GM12864 (cell line): ENCODE measurements around the gene RXRA.

Source experiments
- DNase-seq: peaks from one replicate; pipeline ENCODE4 v3.0.0-alpha.2; 2011; ENCODE audit warnings: low read depth
- H3K4me3 ChIP-seq: 2 replicates; pipeline ENCODE4 v1.5.1; 2011; ENCODE audit warnings: mild to moderate bottlenecking, low read depth, low read length, control low read depth
- TF ChIP-seq, protein P1 (sequence below): IDR thresholded peaks from 2 replicates; pipeline ENCODE4 v1.5.1; 2011; ENCODE audit warnings: low read depth, mild to moderate bottlenecking, moderate library complexity, low read length, control low read depth, inconsistent platforms; ENCODE audit errors: missing control alignments

RXRA gene

DNA sequence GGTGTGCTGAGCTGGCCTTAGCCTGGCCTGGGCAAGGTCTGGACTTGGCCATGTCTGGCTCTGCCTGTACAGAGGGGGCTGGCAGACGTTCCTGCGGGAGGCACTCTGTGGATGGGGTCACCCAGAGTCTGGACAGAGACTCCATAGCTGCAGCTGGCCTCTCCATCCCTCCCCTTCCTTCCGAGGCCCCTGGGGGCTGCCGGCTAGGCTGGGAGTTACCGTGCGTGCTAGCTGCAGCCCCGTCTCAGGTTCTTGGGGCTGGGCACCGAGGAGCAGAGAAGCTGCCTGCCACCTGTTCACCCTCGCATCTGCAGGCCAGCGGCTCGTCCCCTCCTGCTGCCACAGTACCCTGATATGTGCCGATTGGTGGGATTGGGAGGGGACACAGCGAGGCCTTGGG, 63.4 kb downstream of the RXRA start:
- DNase-seq, result no peak
- TF ChIP-seq, protein P1, sequence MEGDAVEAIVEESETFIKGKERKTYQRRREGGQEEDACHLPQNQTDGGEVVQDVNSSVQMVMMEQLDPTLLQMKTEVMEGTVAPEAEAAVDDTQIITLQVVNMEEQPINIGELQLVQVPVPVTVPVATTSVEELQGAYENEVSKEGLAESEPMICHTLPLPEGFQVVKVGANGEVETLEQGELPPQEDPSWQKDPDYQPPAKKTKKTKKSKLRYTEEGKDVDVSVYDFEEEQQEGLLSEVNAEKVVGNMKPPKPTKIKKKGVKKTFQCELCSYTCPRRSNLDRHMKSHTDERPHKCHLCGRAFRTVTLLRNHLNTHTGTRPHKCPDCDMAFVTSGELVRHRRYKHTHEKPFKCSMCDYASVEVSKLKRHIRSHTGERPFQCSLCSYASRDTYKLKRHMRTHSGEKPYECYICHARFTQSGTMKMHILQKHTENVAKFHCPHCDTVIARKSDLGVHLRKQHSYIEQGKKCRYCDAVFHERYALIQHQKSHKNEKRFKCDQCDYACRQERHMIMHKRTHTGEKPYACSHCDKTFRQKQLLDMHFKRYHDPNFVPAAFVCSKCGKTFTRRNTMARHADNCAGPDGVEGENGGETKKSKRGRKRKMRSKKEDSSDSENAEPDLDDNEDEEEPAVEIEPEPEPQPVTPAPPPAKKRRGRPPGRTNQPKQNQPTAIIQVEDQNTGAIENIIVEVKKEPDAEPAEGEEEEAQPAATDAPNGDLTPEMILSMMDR, result no peak
- H3K4me3 ChIP-seq, result no peak overlapping the region

GRCh38 chr9:134390537-134390936, 64.3 kb downstream of the RXRA start:
- DNase-seq, result peak; percentile 68
- peak overlapping the region; percentile 77 for H3K4me3 ChIP-seq
- TF ChIP-seq, protein P1, result no peak

DNA sequence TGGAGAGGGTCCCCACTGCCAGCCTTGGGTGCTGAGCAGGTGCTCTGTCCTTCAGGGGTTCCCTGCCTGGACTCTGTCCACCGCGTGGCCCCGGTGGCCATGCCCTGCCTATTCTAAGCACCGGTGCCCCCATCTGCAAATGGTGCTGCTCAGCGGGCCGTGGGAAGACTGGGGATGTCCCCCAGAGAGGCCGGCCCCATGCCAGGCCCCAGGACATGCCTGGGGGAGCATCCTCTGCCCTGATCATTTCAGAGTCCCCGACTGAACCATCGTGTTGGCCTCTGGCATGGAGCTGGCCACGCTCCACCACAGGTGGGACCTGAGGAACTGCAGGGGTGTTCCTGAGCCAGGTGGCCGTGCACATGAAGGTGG, 64.7 kb downstream of the RXRA start:
- peak overlapping the region; percentile 77 for H3K4me3 ChIP-seq
- TF ChIP-seq, protein P1, result no peak
- DNase-seq, result no peak

- peak; percentile 80 for DNase-seq
- TF ChIP-seq, protein P1, result no peak
- H3K4me3 ChIP-seq, result peak overlapping the region; percentile 77
These were observed 65.3 kb downstream of the RXRA start for GRCh38 chr9:134391319-134392231.

- TF ChIP-seq, protein P1, result no peak
- H3K4me3 ChIP-seq, result peak overlapping the region; percentile 77
- DNase-seq, result no peak
These were observed 66.6 kb downstream of the RXRA start for GRCh38 chr9:134392900-134393299.

DNA sequence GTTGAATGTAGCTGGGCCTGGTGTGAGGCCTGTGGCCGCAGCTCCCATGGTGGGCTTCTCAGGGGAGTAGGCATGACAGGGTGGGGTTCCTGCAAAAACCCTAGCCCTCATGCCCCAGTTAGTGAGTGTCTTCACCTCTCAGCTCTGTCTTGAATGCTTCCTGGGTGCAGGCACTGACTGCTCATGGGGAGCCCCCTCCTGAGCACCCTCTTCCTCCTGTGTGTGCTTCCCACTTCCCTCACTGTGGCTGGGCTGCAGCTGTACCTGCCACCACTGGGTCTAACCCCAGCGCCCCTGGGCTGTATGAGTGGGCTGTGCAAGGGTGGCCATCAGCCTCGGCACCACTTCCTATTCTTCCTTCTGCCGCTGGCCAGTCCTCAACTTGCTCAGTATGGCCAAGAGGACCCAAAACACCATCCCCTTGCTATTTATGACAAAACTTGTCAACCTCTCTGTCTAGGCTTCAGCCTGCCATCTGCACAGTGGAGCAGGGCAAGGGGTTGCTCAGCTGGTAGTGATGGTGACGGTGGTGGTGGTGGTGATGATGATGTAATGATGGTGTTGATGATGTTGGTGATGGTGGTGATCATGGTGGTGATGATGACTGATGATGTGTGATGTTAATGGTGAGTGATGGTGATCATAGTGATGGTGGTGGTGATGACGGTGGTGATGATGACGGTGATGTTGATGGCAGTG, 67.5 kb downstream of the RXRA start:
- TF ChIP-seq, protein P1, result no peak
- no peak for DNase-seq
- peak overlapping the region; percentile 77 for H3K4me3 ChIP-seq
